Tibial nerve (tissue), 4 donors: Measurements from ENCODE around the gene NHEJ1. TPM values are rescaled to one million over a fixed set of nuclear protein-coding genes. Genes with fewer than 3 reads are reported as not detected.

Source experiments
- DNase-seq, 2 donors: peaks; one replicate each; pipeline ENCODE4 v3.0.0-alpha.2; 2019; ENCODE audit warnings: low spot score in 2 of 2
- H3K27ac ChIP-seq, 4 donors: fragments of 200-600 bp; sonication (generic) in 3 of 4; one replicate each; pipeline ENCODE4 v1.5.1; 2017 to 2019; ENCODE audit warnings: mild to moderate bottlenecking in 1 of 4
- H3K27me3 ChIP-seq, 2 donors: fragments of 200-600 bp; sonication (generic) in 1 of 2; one replicate each; pipeline versions ENCODE4 v1.5.1 to v1.6.0; 2017 to 2019
- H3K36me3 ChIP-seq, 3 donors: fragments of 200-600 bp; sonication (generic); one replicate each; pipeline ENCODE4 v1.5.1; 2018 to 2019
- H3K4me1 ChIP-seq, 4 donors: fragments of 200-600 bp; sonication (generic) in 3 of 4; one replicate each; pipeline ENCODE4 v1.5.1; 2017 to 2019
- H3K4me3 ChIP-seq, 4 donors: fragments of 200-600 bp; sonication (generic) in 3 of 4; one replicate each; pipeline ENCODE4 v1.5.1; 2017 to 2019; ENCODE audit warnings: mild to moderate bottlenecking in 1 of 4, moderate library complexity in 1 of 4
- H3K9me3 ChIP-seq, 4 donors: fragments of 200-600 bp; sonication (generic) in 3 of 4; one replicate each; pipeline ENCODE4 v1.5.1; 2017 to 2019
- EP300 ChIP-seq, 2 donors: sonication (generic); formaldehyde crosslinking; IDR thresholded peaks; one replicate each; pipeline ENCODE4 v1.6.1; 2017; ENCODE audit warnings: antibody characterized with exemption in 2 of 2, mild to moderate bottlenecking in 1 of 2
- POLR2A ChIP-seq, 2 donors: fragments of 450-650 bp; IDR thresholded peaks; one replicate each; pipeline ENCODE4 v1.6.1; 2017; ENCODE audit warnings: antibody characterized with exemption in 2 of 2, mild to moderate bottlenecking in 2 of 2, moderate library complexity in 2 of 2
- WGBS, 2 donors: methylation state at CpG; one replicate each; pipeline ENCODE4 v1.1.5; 2018; 5-methylcytosine and 5-hydroxymethylcytosine counted together
- total RNA-seq, 4 donors: library from RNA; depleted of rRNA; stranded (reverse); fragments of >200 nt; gene quantifications; one replicate each; pipeline ENCODE4 v1.1.0, GENCODE V29; 2016
- TF ChIP-seq, protein P1 (sequence below), 5 experiments: fragments of 200-600 bp in 3 of 5; fragments of 450-650 bp in 2 of 5; sonication (generic) in 3 of 5; IDR thresholded peaks; one replicate each; pipeline ENCODE4 v1.5.1; 2016 to 2019; ENCODE audit warnings: antibody characterized with exemption in 5 of 5, mild to moderate bottlenecking in 3 of 5, moderate library complexity in 2 of 5

The NHEJ1 gene
- total RNA-seq, 4 donors from 2014 or later = 12.9 to 27.4 (median 17.6) TPM

DNA sequence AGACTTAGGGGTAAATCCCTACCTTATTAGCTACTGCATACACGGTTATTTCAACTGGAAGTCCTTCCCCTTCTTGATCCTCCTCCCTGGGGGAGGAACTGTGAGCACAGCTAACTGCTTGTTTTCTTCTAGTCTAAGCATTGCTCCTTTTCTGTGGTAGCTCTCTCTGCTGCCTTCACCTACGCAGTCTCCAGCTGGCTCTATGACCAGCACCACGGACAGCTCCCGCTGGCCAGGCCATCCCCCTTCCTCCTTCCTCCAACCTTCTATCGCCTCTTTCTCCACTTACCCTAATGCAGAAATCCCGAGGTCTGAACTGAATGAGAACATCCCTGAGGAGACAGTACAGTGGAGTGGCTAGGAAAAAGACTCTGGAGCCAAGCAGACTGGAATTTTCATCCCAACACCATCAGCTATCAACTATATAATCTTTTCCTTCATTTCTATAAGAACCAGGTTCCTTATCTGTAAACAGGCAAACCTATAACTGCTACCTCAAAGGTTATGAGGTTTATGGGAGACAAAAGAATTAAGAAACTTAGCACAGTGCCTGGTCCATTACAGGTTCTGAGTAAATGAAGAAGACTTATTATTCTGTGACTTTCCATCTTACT is 114.6 kb downstream of the NHEJ1 start:
- Histone ChIP-seq H3K4me3 (no peak overlapping the region), H3K9me3 (no peaks in the 10 kb centered on the region), H3K27me3 (peaks cover 0 to 84% of the 10 kb centered on the region in 2 donors), H3K4me1 (peaks cover 0 to 4% (median 0%) of the 10 kb centered on the region in 4 donors), H3K36me3 (no peaks in the 10 kb centered on the region), H3K27ac (no peak overlapping the region)
- TF ChIP-seq POLR2A (IDR thresholded peaks at IDR 0.05) (no peak), EP300 (IDR thresholded peaks at IDR 0.05) (no peak)
- TF ChIP-seq, protein P1, sequence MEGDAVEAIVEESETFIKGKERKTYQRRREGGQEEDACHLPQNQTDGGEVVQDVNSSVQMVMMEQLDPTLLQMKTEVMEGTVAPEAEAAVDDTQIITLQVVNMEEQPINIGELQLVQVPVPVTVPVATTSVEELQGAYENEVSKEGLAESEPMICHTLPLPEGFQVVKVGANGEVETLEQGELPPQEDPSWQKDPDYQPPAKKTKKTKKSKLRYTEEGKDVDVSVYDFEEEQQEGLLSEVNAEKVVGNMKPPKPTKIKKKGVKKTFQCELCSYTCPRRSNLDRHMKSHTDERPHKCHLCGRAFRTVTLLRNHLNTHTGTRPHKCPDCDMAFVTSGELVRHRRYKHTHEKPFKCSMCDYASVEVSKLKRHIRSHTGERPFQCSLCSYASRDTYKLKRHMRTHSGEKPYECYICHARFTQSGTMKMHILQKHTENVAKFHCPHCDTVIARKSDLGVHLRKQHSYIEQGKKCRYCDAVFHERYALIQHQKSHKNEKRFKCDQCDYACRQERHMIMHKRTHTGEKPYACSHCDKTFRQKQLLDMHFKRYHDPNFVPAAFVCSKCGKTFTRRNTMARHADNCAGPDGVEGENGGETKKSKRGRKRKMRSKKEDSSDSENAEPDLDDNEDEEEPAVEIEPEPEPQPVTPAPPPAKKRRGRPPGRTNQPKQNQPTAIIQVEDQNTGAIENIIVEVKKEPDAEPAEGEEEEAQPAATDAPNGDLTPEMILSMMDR (IDR thresholded peaks at IDR 0.05) = no peak
- 0 to 5% methylated on average over 6 of the region's 6 CpGs for WGBS, 2 donors
- no peak for DNase-seq

DNA sequence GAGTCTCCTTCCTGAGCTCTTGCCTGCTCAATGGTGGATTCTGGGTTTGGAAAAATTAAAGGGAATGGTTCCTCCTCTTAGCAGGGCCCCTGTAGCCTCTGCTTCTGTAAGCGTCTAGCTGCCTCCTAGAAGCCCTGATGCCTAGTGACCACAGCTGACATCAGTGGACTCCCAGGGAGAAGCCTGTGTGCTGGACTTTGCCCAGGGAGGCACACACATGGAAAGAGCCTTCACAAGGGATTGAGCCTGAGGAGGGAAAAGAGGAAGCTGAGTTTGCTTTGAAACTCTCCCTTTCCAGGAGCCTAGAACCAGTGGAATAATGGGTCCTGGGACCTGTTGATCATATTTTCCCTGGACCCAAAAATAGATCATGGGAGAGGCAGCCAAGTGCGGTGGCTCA is 117.9 kb downstream of the NHEJ1 start:
- Histone ChIP-seq H3K27ac (no peak overlapping the region), H3K4me3 (no peak overlapping the region), H3K27me3 (peaks cover 0 to 85% of the 10 kb centered on the region in 2 donors), H3K9me3 (no peaks in the 10 kb centered on the region), H3K4me1 (peaks cover 0 to 4% (median 0%) of the 10 kb centered on the region in 4 donors), H3K36me3 (no peaks in the 10 kb centered on the region)
- DNase-seq = no peak
- WGBS, 2 donors = 79 to 89% methylated on average over 2 of the region's 2 CpGs
- TF ChIP-seq, protein P1 (IDR thresholded peaks at IDR 0.05) = no peak
- no peak for TF ChIP-seq EP300 (IDR thresholded peaks at IDR 0.05)
- TF ChIP-seq POLR2A (IDR thresholded peaks at IDR 0.05) = no peak

DNA sequence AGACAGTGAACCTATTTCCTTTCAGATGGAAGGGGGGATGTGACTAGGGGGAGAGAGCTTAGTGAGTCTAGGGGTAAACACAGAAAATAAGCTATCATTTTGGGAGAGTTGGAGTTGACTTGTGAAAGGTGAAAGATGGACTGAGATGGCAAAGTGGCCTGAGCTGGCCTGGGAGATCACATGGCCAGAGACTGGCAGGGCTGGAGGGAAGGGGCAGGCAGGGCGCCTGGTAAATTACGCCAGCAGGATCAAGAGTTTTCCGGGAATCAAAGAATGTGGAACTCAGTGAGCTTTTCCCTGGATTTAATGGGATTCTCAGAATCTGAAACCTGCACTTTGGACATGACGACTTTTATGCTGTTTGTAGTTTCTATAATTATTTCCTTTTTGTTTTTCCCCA is 118.5 kb downstream of the NHEJ1 start:
- H3K4me1 ChIP-seq = peaks cover 0 to 4% (median 0%) of the 10 kb centered on the region in 4 donors
- H3K4me3 ChIP-seq = no peak overlapping the region
- no peak for DNase-seq
- H3K27me3 ChIP-seq = peaks cover 0 to 88% of the 10 kb centered on the region in 2 donors
- WGBS, 2 donors = 76 to 79% methylated on average over 4 of the region's 4 CpGs
- TF ChIP-seq POLR2A (IDR thresholded peaks at IDR 0.05) = no peak
- TF ChIP-seq, protein P1 (IDR thresholded peaks at IDR 0.05) = no peak
- no peak for TF ChIP-seq EP300 (IDR thresholded peaks at IDR 0.05)
- H3K36me3 ChIP-seq = no peaks in the 10 kb centered on the region
- no peaks in the 10 kb centered on the region for H3K9me3 ChIP-seq
- no peak overlapping the region for H3K27ac ChIP-seq

DNA sequence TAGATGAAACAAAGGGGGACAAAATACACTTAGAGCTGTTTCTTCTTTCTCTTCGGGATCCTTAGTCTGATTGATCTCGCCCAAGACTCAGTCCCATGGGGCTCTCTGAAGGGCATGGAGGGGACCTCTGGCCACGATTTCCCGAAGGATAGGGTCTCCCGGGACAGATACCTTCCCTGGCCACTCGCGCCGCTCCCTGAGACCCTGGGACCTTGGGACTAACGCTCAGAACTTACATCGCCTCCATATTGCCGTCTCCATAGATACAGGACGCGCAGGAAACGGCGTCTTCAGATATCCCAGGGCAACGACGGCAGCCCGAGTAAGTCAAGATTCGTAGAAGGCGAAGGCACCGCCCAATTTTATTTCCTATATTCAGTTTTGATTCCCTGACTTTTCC is 119.4 kb downstream of the NHEJ1 start, which contains the start of gene CFAP65:
CFAP65 (minus strand) TSS at position 265 of the 400 bp plus-strand sequence. CDS start 2,468 bp downstream, outside the sequence.
- Histone ChIP-seq H3K27ac (no peak within 1 kb of the TSS), H3K4me3 (peak within 1 kb of the TSS in 3 of 4 donors; percentile 2 to 26 (median 10)), H3K4me1 (peaks cover 0 to 4% (median 0%) of the 10 kb centered on the region in 4 donors), H3K27me3 (peaks cover 0 to 86% of the 10 kb centered on the region in 2 donors), H3K9me3 (no peaks in the 10 kb centered on the region), H3K36me3 (no peaks in the 10 kb centered on the region)
- TF ChIP-seq EP300 (IDR thresholded peaks at IDR 0.05) = no peak
- TF ChIP-seq, protein P1 (IDR thresholded peaks at IDR 0.05) = no peak
- no peak for TF ChIP-seq POLR2A (IDR thresholded peaks at IDR 0.05)
- DNase-seq = no peak
- WGBS, 2 donors = 1% methylated on average over 21 of the region's 21 CpGs

DNA sequence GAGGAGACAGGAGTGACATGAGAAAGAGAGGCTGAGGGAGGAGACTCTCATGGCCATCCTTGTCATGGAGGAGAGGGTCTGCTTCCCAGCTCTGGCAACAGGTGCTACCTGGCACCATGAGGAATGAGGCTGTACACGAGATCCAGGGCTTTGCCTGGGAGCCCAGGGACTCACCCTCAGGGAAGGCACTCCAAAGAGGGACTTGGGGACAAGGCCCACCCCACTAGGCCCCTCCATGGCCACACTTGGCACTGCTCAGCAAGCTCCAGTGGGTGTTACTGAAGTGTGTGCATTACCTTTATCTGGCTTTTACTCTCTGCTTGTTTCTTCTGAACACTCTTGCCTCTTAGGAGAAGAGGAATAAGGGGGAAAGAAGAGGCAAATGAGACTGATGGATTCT is 122.0 kb downstream of the NHEJ1 start:
- H3K9me3 ChIP-seq = no peaks in the 10 kb centered on the region
- H3K4me3 ChIP-seq = no peak overlapping the region
- no peak for DNase-seq
- H3K27ac ChIP-seq = no peak overlapping the region
- H3K27me3 ChIP-seq = peaks cover 0 to 63% of the 10 kb centered on the region in 2 donors
- WGBS, 2 donors = 20% methylated on average over 1 of the region's 1 CpG; no CpG with 5 or more reads in 1 of the 2 donors
- H3K36me3 ChIP-seq = no peaks in the 10 kb centered on the region
- TF ChIP-seq, protein P1 (IDR thresholded peaks at IDR 0.05) = no peak
- TF ChIP-seq EP300 (IDR thresholded peaks at IDR 0.05) = no peak
- TF ChIP-seq POLR2A (IDR thresholded peaks at IDR 0.05) = no peak
- peaks cover 0 to 4% (median 0%) of the 10 kb centered on the region in 4 donors for H3K4me1 ChIP-seq
